Measurements from ENCODE around the gene POLG. TPM values are rescaled to one million over a fixed set of nuclear protein-coding genes. Genes with fewer than 3 reads are reported as not detected.

The POLG gene
- total RNA-seq, 1 donor from 2014 or later = 58.2 TPM

- intact Hi-C loops (cut with DNase I) = no loop called here
- ATAC-seq (no peak), DNase-seq (no peak)
- Histone ChIP-seq H3K27me3 (ENCODE audit: low read depth) (peaks cover 71% of the 10 kb centered on the region), H3K4me3 (no peak overlapping the region), H3K36me3 (no peaks in the 10 kb centered on the region), H3K4me1 (peaks cover 17% of the 10 kb centered on the region), H3K27ac (no peak overlapping the region), H3K9me3 (no peaks in the 10 kb centered on the region)
- no peak for TF ChIP-seq CTCF (IDR thresholded peaks at IDR 0.05)
Measured at GRCh38 chr15:89379818-89380217, 45.2 kb upstream of the POLG start.

GRCh38 chr15:89379251-89379695, 44.6 kb upstream of the POLG start:
- ATAC-seq (no peak), DNase-seq (no peak)
- peaks cover 17% of the 10 kb centered on the region for H3K4me1 ChIP-seq
- peak overlapping the region; percentile 47 for H3K4me3 ChIP-seq
- no peaks in the 10 kb centered on the region for H3K36me3 ChIP-seq
- intact Hi-C loops (cut with DNase I) = no loop called here
- H3K27me3 ChIP-seq (ENCODE audit: low read depth) = peaks cover 77% of the 10 kb centered on the region
- H3K9me3 ChIP-seq = no peaks in the 10 kb centered on the region
- no peak overlapping the region for H3K27ac ChIP-seq
- no peak for TF ChIP-seq CTCF (IDR thresholded peaks at IDR 0.05)

GRCh38 chr15:89378296-89379151, 43.9 kb upstream of the POLG start:
- intact Hi-C loops (cut with DNase I) = no loop called here
- TF ChIP-seq CTCF (IDR thresholded peaks at IDR 0.05) = no peak
- ATAC-seq = peak; percentile 50 to 54
- Histone ChIP-seq H3K27ac (no peak overlapping the region), H3K4me1 (peaks cover 17% of the 10 kb centered on the region), H3K9me3 (no peaks in the 10 kb centered on the region), H3K36me3 (no peaks in the 10 kb centered on the region), H3K27me3 (ENCODE audit: low read depth) (peaks cover 84% of the 10 kb centered on the region), H3K4me3 (peak overlapping the region; percentile 47)
- no peak for DNase-seq

GRCh38 chr15:89377842-89378295, 43.2 kb upstream of the POLG start:
- DNase-seq = no peak
- H3K36me3 ChIP-seq = no peaks in the 10 kb centered on the region
- ATAC-seq = peak; percentile 14 to 49
- no peak overlapping the region for H3K27ac ChIP-seq
- no peak for TF ChIP-seq CTCF (IDR thresholded peaks at IDR 0.05)
- H3K27me3 ChIP-seq (ENCODE audit: low read depth) = peaks cover 87% of the 10 kb centered on the region
- intact Hi-C loops (cut with DNase I) = no loop called here
- peak overlapping the region; percentile 47 for H3K4me3 ChIP-seq
- H3K9me3 ChIP-seq = no peaks in the 10 kb centered on the region
- H3K4me1 ChIP-seq = peaks cover 17% of the 10 kb centered on the region

GRCh38 chr15:89377024-89377841, 42.6 kb upstream of the POLG start:
- H3K27me3 ChIP-seq (ENCODE audit: low read depth) = peaks cover 93% of the 10 kb centered on the region
- H3K36me3 ChIP-seq = no peaks in the 10 kb centered on the region
- intact Hi-C loops (cut with DNase I) = no loop called here
- TF ChIP-seq CTCF (IDR thresholded peaks at IDR 0.05) = no peak
- H3K9me3 ChIP-seq = no peaks in the 10 kb centered on the region
- no peak overlapping the region for H3K27ac ChIP-seq
- DNase-seq (no peak), ATAC-seq (no peak)
- H3K4me3 ChIP-seq = no peak overlapping the region
- peaks cover 17% of the 10 kb centered on the region for H3K4me1 ChIP-seq

Data from lower lobe of right lung (tissue), 2 donors.